Cardiac muscle cell (in vitro differentiated cells and primary cell): ENCODE results near the gene NEK7. TPM values are rescaled to one million over a fixed set of nuclear protein-coding genes. Genes with fewer than 3 reads are reported as not detected.
"Not testable (repeated sequence)": the region's sequence is repeated elsewhere in the genome, so short reads cannot be mapped to it uniquely, and the experiment has no call there.

Source experiments
- DNase-seq, 2 donors: peaks; one replicate each; pipeline versions ENCODE4 v3.0.0 to v3.0.0-alpha.2; 2010 to 2017; ENCODE audit warnings: low read depth in 1 of 2, low spot score in 1 of 2
- H3K27ac ChIP-seq: fragments of 200-600 bp; sonication (generic); 2 replicates; pipeline ENCODE4 v1.5.1; 2016
- H3K27me3 ChIP-seq: fragments of 200-600 bp; sonication (generic); 2 replicates; pipeline ENCODE4 v1.6.0; 2016; ENCODE audit warnings: control low read depth
- H3K36me3 ChIP-seq: fragments of 200-600 bp; sonication (generic); 2 replicates; pipeline ENCODE4 v1.5.1; 2016; ENCODE audit warnings: control low read depth
- H3K4me1 ChIP-seq: fragments of 200-600 bp; sonication (generic); 2 replicates; pipeline ENCODE4 v1.8.1; 2017; ENCODE audit warnings: low read depth, mild to moderate bottlenecking, mixed run types
- H3K4me3 ChIP-seq: fragments of 200-600 bp; sonication (generic); 2 replicates; pipeline ENCODE4 v1.5.1; 2016; ENCODE audit warnings: mild to moderate bottlenecking
- H3K9me3 ChIP-seq: fragments of 200-600 bp; sonication (generic); 2 replicates; pipeline ENCODE4 v1.5.1; 2017; ENCODE audit warnings: low read depth, mild to moderate bottlenecking, control low read depth
- CTCF ChIP-seq: IDR thresholded peaks from 2 replicates; pipeline ENCODE4 v1.5.1; 2012; ENCODE audit warnings: low read depth, mild to moderate bottlenecking, low read length
- polyA plus RNA-seq: library from polyadenylated mRNA; unstranded; fragments of >200 nt; fragmentation: Nextera tagmentation; extraction: Ambion mirVana; gene quantifications from 2 replicates; pipeline ENCODE4 v1.2.1, GENCODE V29; 2016
- total RNA-seq: library from RNA; depleted of rRNA; stranded (reverse); fragments of >200 nt; gene quantifications from 2 replicates; pipeline ENCODE4 v1.2.3, GENCODE V29; 2016

The NEK7 gene
- total and polyA plus RNA-seq, 2 experiments from 2014 or later: 46.1 to 63.1 TPM

DNA sequence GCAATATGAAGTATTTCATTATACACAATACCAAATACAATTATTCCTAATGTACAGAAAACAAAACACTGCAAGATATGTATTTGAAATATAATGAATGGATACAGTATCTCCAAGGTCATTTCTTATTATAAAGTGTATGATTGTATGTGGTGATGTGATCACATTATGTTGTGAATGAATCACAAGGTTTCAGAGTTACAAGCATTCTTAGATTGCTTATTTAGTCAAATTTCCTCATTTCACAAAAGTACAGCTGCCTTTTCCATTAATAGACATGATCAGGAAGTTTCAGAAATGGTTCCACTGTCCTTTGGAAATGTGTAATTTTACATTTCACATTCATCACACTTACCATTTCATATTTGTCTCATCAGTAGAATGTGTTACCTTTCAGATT lies 28.3 kb upstream of the NEK7 start:
- H3K36me3 ChIP-seq: no peaks in the 10 kb centered on the region
- no peak overlapping the region for H3K4me3 ChIP-seq
- H3K27ac ChIP-seq: no peak overlapping the region
- no peak for TF ChIP-seq CTCF
- H3K27me3 ChIP-seq: no peaks in the 10 kb centered on the region
- H3K4me1 ChIP-seq: no peaks in the 10 kb centered on the region
- no peak for DNase-seq
- H3K9me3 ChIP-seq: no peaks in the 10 kb centered on the region

DNA sequence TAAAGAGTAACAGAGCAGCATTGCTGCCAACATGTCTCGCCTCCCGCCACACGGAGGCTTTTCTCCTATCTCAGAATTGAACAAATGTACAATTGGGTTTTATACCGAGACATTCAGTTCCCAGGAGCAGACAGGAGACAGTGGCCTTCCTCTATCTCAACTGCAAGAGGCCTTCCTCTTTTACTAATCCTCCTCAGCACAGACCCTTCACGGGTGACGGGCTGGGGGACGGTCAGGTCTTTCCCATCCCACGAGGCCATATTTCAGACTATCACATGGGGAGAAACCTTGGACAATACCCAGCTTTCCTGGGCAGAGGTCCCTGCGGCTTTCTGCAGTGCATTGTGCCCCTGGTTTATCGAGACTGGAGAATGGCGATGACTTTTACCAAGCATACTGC lies 26.7 kb upstream of the NEK7 start:
- not testable (repeated sequence) for H3K4me3 ChIP-seq, H3K9me3 ChIP-seq, H3K36me3 ChIP-seq, DNase-seq, H3K27ac ChIP-seq, H3K27me3 ChIP-seq, H3K4me1 ChIP-seq

- Histone ChIP-seq H3K4me1 (no peaks in the 10 kb centered on the region), H3K4me3 (no peak overlapping the region), H3K27ac (no peak overlapping the region), H3K27me3 (no peaks in the 10 kb centered on the region), H3K9me3 (no peaks in the 10 kb centered on the region), H3K36me3 (no peaks in the 10 kb centered on the region)
- no peak for DNase-seq
- TF ChIP-seq CTCF: no peak
Observed at GRCh38 chr1:198132060-198132781, 24.6 kb upstream of the NEK7 start.

GRCh38 chr1:198134252-198134651 lies 22.5 kb upstream of the NEK7 start:
- H3K27ac ChIP-seq: no peak overlapping the region
- DNase-seq: no peak
- no peaks in the 10 kb centered on the region for H3K9me3 ChIP-seq
- H3K36me3 ChIP-seq: no peaks in the 10 kb centered on the region
- no peaks in the 10 kb centered on the region for H3K27me3 ChIP-seq
- H3K4me3 ChIP-seq: no peak overlapping the region
- H3K4me1 ChIP-seq: no peaks in the 10 kb centered on the region
- TF ChIP-seq CTCF: no peak

DNA sequence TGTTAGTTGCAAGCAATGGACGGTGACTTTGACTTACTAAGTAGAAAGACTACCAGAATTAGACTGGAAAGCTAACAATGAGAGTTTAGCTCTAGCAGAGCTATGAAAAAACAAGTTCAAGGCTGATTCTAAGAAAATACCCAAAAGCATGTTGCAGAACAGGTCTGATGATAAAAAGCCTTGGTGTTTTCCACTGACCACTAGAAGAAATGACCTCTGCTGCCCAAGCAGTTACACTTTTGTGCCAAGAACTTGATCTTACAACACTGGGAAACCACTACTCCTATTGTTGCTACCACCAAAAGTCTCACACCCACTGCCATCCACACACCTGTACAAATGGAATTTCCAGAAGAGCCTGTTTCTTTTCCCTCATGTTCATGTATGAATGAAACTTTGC lies 21.4 kb upstream of the NEK7 start:
- no peak for DNase-seq
- Histone ChIP-seq H3K9me3 (no peaks in the 10 kb centered on the region), H3K4me1 (no peaks in the 10 kb centered on the region), H3K4me3 (no peak overlapping the region), H3K27me3 (no peaks in the 10 kb centered on the region), H3K27ac (no peak overlapping the region), H3K36me3 (no peaks in the 10 kb centered on the region)
- TF ChIP-seq CTCF: no peak

- no peak for DNase-seq
- no peak for TF ChIP-seq CTCF
- Histone ChIP-seq H3K36me3 (no peaks in the 10 kb centered on the region), H3K27ac (no peak overlapping the region), H3K4me3 (no peak overlapping the region), H3K4me1 (no peaks in the 10 kb centered on the region), H3K27me3 (no peaks in the 10 kb centered on the region), H3K9me3 (no peaks in the 10 kb centered on the region)
Observed at GRCh38 chr1:198141668-198142351, 15.0 kb upstream of the NEK7 start.
